Myocyte (in vitro differentiated cells): ENCODE measurements around the gene USF2. TPM values are rescaled to one million over a fixed set of nuclear protein-coding genes. Genes with fewer than 3 reads are reported as not detected.

Experiments
- DNase-seq: peaks from one replicate; pipeline ENCODE4 v3.0.0-alpha.2; 2012; ENCODE audit warnings: low read depth
- total RNA-seq: library from RNA; depleted of rRNA; stranded (reverse); fragments of >200 nt; gene quantifications from 2 replicates; pipeline ENCODE4 v1.2.3, GENCODE V29; 2014

The USF2 gene
- total RNA-seq, 1 donor from 2014 or later = 107 TPM

- no peak for DNase-seq
Observed at GRCh38 chr19:35298561-35298972, 29.8 kb downstream of the USF2 start.

GRCh38 chr19:35299523-35300338, 31.0 kb downstream of the USF2 start:
- DNase-seq = no peak

- no peak for DNase-seq
Observed at GRCh38 chr19:35300339-35300649, 31.5 kb downstream of the USF2 start.

- DNase-seq = no peak
Observed at GRCh38 chr19:35301961-35302360, 33.2 kb downstream of the USF2 start.

- no peak for DNase-seq
Observed at GRCh38 chr19:35302446-35302845, 33.7 kb downstream of the USF2 start.

- no peak for DNase-seq
Observed at GRCh38 chr19:35303357-35303915, 34.7 kb downstream of the USF2 start.

- no peak for DNase-seq
Observed at GRCh38 chr19:35304036-35304435, 35.3 kb downstream of the USF2 start.

- no peak for DNase-seq
Observed at GRCh38 chr19:35305181-35305580, 36.4 kb downstream of the USF2 start.

GRCh38 chr19:35306473-35307246, 37.9 kb downstream of the USF2 start:
- DNase-seq = no peak

- no peak for DNase-seq
Observed at GRCh38 chr19:35307931-35308330, 39.2 kb downstream of the USF2 start.

GRCh38 chr19:35308910-35309309, 40.1 kb downstream of the USF2 start:
- no peak for DNase-seq

- no peak for DNase-seq
Observed at GRCh38 chr19:35309481-35310279, 40.9 kb downstream of the USF2 start.

GRCh38 chr19:35310331-35310730, 41.6 kb downstream of the USF2 start:
- DNase-seq = no peak

- no peak for DNase-seq
Observed at GRCh38 chr19:35310811-35311465, 42.2 kb downstream of the USF2 start.

GRCh38 chr19:35311901-35312665, 43.3 kb downstream of the USF2 start:
- no peak for DNase-seq

GRCh38 chr19:35313587-35313986, 44.8 kb downstream of the USF2 start:
- peak; percentile 7 for DNase-seq

- DNase-seq = no peak
Observed at GRCh38 chr19:35314031-35314430, 45.3 kb downstream of the USF2 start.

GRCh38 chr19:35314858-35315470, 46.2 kb downstream of the USF2 start:
- no peak for DNase-seq

GRCh38 chr19:35315883-35316282, 47.1 kb downstream of the USF2 start:
- no peak for DNase-seq

GRCh38 chr19:35316560-35316959, 47.8 kb downstream of the USF2 start:
- no peak for DNase-seq
